H1 (cell line): ENCODE results near the gene CSE1L. TPM values are rescaled to one million over a fixed set of nuclear protein-coding genes. Genes with fewer than 3 reads are reported as not detected.

Experiments used
- CTCF ChIA-PET: fragments of 300-600 bp; sonication (Branson Sonifier 250); formaldehyde crosslinking; loops from one replicate; lab custom pipeline; 2021; ENCODE audit not compliant: partially characterized antibody; lab: Charles Lee
- POLR2A ChIA-PET: fragments of 300-600 bp; sonication (Branson Sonifier 250); formaldehyde crosslinking; loops from one replicate; lab custom pipeline; 2021; ENCODE audit warnings: inconsistent platforms; ENCODE audit not compliant: partially characterized antibody; lab: Charles Lee
- DNase-seq, 2 experiments: peaks; one replicate each; pipeline versions ENCODE4 v3.0.0 to v3.0.0-alpha.2; 2010 to 2022; ENCODE audit warnings: low spot score in 2 of 2, low read depth in 1 of 2, mixed read lengths in 1 of 2
- FAIRE-seq: peaks from 2 replicates; lab custom pipeline; 2011; peaks lifted over from hg19 to GRCh38; lab: Jason Lieb, UNC
- H2AFZ ChIP-seq: 2 replicates; pipeline ENCODE4 v1.8.1; 2012; ENCODE audit warnings: low read length, inconsistent platforms
- H2AK5ac ChIP-seq: 2 replicates; pipeline ENCODE4 v1.6.1; 2013; ENCODE audit warnings: low read depth, low read length
- H2BK120ac ChIP-seq: replicated peaks from 2 replicates; pipeline ENCODE3; 2013; ENCODE audit warnings: low read depth, low read length, inconsistent platforms
- H2BK12ac ChIP-seq: 2 replicates; pipeline ENCODE4 v1.6.1; 2013; ENCODE audit warnings: low read depth, low read length
- H2BK15ac ChIP-seq: 2 replicates; pipeline ENCODE4 v1.6.1; 2013; ENCODE audit warnings: low read length
- H2BK20ac ChIP-seq: 2 replicates; pipeline ENCODE4 v1.6.1; 2013; ENCODE audit warnings: low read length
- H2BK5ac ChIP-seq: 2 replicates; pipeline ENCODE4 v1.6.1; 2013; ENCODE audit warnings: low read depth, low read length
- H3K14ac ChIP-seq: 2 replicates; pipeline ENCODE4 v1.6.1; 2013; ENCODE audit warnings: inconsistent platforms; ENCODE audit not compliant: insufficient read length
- H3K18ac ChIP-seq: 2 replicates; pipeline ENCODE4 v1.6.1; 2013; ENCODE audit warnings: low read length; ENCODE audit errors: extremely low read depth
- H3K23ac ChIP-seq: 2 replicates; pipeline ENCODE4 v1.6.1; 2013; ENCODE audit warnings: inconsistent platforms; ENCODE audit not compliant: insufficient read length
- H3K23me2 ChIP-seq: 2 replicates; pipeline ENCODE4 v1.6.1; 2013; ENCODE audit warnings: low read depth, low read length
- H3K27ac ChIP-seq: 2 replicates; pipeline ENCODE4 v1.6.1; 2011; ENCODE audit warnings: low read depth, low read length, inconsistent platforms
- H3K27me3 ChIP-seq, 4 experiments: replicated peaks in 1 of 4; 1 replicate in 1 of 4; 2 replicates in 3 of 4; pipeline versions ENCODE4 v1.6.1 to v1.8.1; 2011 to 2013; ENCODE audit warnings: low read length in 3 of 4, mild to moderate bottlenecking in 3 of 4, inconsistent platforms in 2 of 4, mixed read lengths in 2 of 4, moderate library complexity in 1 of 4; ENCODE audit not compliant: control insufficient read depth in 3 of 4, insufficient read depth in 3 of 4; ENCODE audit errors: extremely low read depth in 1 of 4
- H3K36me3 ChIP-seq, 4 experiments: 2 replicates each; pipeline versions ENCODE4 v1.6.1 to v1.8.1; 2011 to 2013; ENCODE audit warnings: mild to moderate bottlenecking in 4 of 4, low read length in 3 of 4, moderate library complexity in 2 of 4, control low read depth in 1 of 4, inconsistent platforms in 1 of 4; ENCODE audit not compliant: insufficient read depth in 4 of 4, control insufficient read depth in 2 of 4
- H3K4ac ChIP-seq: replicated peaks from 2 replicates; pipeline ENCODE3; 2013; ENCODE audit warnings: low read length, low read depth, mixed read lengths, inconsistent platforms; ENCODE audit not compliant: insufficient read length
- H3K4me1 ChIP-seq, 4 experiments: replicated peaks in 1 of 4; 1 replicate in 1 of 4; 2 replicates in 3 of 4; pipeline versions ENCODE4 v1.6.1 to v1.8.1; 2011 to 2013; ENCODE audit warnings: low read length in 3 of 4, inconsistent platforms in 2 of 4, mixed read lengths in 1 of 4; ENCODE audit not compliant: insufficient read depth in 4 of 4, control insufficient read depth in 3 of 4
- H3K4me2 ChIP-seq, 2 experiments: 2 replicates each; pipeline versions ENCODE4 v1.6.1 to v1.8.1; 2011 to 2013; ENCODE audit warnings: low read depth in 2 of 2, low read length in 2 of 2, control low read depth in 1 of 2, inconsistent platforms in 1 of 2, mild to moderate bottlenecking in 1 of 2; ENCODE audit not compliant: insufficient read depth in 1 of 2
- H3K4me3 ChIP-seq, 4 experiments: fragments of 200-600, 300-600 bp in 1 of 4; sonication (generic), shearing (Covaris generic), sonication (Bioruptor Twin) in 1 of 4; 2 replicates each; pipeline versions ENCODE4 v1.5.1 to v1.8.1; 2011 to 2016; ENCODE audit warnings: low read length in 4 of 4, low read depth in 3 of 4, control low read depth in 2 of 4, inconsistent platforms in 2 of 4, mild to moderate bottlenecking in 2 of 4, mixed read lengths in 1 of 4, moderate library complexity in 1 of 4; ENCODE audit not compliant: insufficient read depth in 2 of 4; ENCODE audit errors: extremely low read depth in 1 of 4
- H3K56ac ChIP-seq: replicated peaks from 2 replicates; pipeline ENCODE3; 2013; ENCODE audit warnings: low read depth, mild to moderate bottlenecking, mixed read lengths, low read length, inconsistent platforms; ENCODE audit not compliant: insufficient read length
- H3K79me1 ChIP-seq: 2 replicates; pipeline ENCODE4 v1.6.1; 2013; ENCODE audit warnings: low read depth, low read length, control low read depth
- H3K79me2 ChIP-seq, 2 experiments: 2 replicates each; pipeline versions ENCODE4 v1.6.1 to v1.8.1; 2012 to 2013; ENCODE audit warnings: low read length in 2 of 2, mild to moderate bottlenecking in 2 of 2, inconsistent platforms in 1 of 2; ENCODE audit not compliant: insufficient read depth in 2 of 2, control insufficient read depth in 1 of 2
- H3K9ac ChIP-seq, 4 experiments: replicated peaks in 1 of 4; 1 replicate in 1 of 4; 2 replicates in 3 of 4; pipeline versions ENCODE4 v1.6.1 to v1.8.1; 2011 to 2013; ENCODE audit warnings: low read depth in 3 of 4, low read length in 3 of 4, control low read depth in 2 of 4, mild to moderate bottlenecking in 2 of 4, moderate library complexity in 2 of 4, inconsistent platforms in 1 of 4; ENCODE audit errors: extremely low read depth in 1 of 4
- H3K9me3 ChIP-seq, 2 experiments: 2 replicates each; pipeline versions ENCODE4 v1.6.1 to v1.8.1; 2012 to 2013; ENCODE audit warnings: mild to moderate bottlenecking in 2 of 2, moderate library complexity in 2 of 2, control low read depth in 1 of 2, inconsistent platforms in 1 of 2, low read depth in 1 of 2, low read length in 1 of 2, mixed read lengths in 1 of 2; ENCODE audit not compliant: insufficient read depth in 2 of 2
- H4K20me1 ChIP-seq, 2 experiments: replicated peaks in 1 of 2; 2 replicates each; pipeline versions ENCODE3 to v1.8.1; 2011 to 2013; ENCODE audit warnings: inconsistent platforms in 2 of 2, low read length in 2 of 2, mild to moderate bottlenecking in 1 of 2; ENCODE audit not compliant: insufficient read depth in 2 of 2, control insufficient read depth in 1 of 2
- H4K5ac ChIP-seq: 2 replicates; pipeline ENCODE4 v1.6.1; 2013; ENCODE audit warnings: low read length, low read depth, mixed read lengths, inconsistent platforms; ENCODE audit not compliant: insufficient read length
- H4K8ac ChIP-seq: 2 replicates; pipeline ENCODE4 v1.8.0; 2013; ENCODE audit warnings: mild to moderate bottlenecking, moderate library complexity, low read length, inconsistent platforms; ENCODE audit not compliant: insufficient read depth; ENCODE audit errors: extremely low read depth
- H4K91ac ChIP-seq: replicated peaks from 2 replicates; pipeline ENCODE3; 2013; ENCODE audit warnings: low read length, mixed read lengths, inconsistent platforms; ENCODE audit not compliant: insufficient read length
- ASH2L ChIP-seq: fragments of 200-600, 300-600 bp; sonication (generic); IDR thresholded peaks from one replicate; pipeline ENCODE4 v1.7.1; 2017; ENCODE audit warnings: low read length
- EZH2 ChIP-seq: fragments of 200-600 bp; sonication (generic); IDR thresholded peaks from 2 replicates; pipeline ENCODE4 v1.7.1; 2012; ENCODE audit warnings: low read depth, mild to moderate bottlenecking, moderate library complexity, low read length, inconsistent platforms; ENCODE audit not compliant: severe bottlenecking
- KDM4A ChIP-seq: IDR thresholded peaks from one replicate; pipeline ENCODE4 v1.7.1; 2012; ENCODE audit warnings: low read depth, mild to moderate bottlenecking, moderate library complexity, low read length, inconsistent platforms; ENCODE audit not compliant: severe bottlenecking
- RFX5 ChIP-seq: IDR thresholded peaks from 2 replicates; pipeline ENCODE4 v1.6.1; 2011; ENCODE audit warnings: low read depth, low read length, improper control_type of control experiment, borderline replicate concordance
- TAF1 ChIP-seq: IDR thresholded peaks from 2 replicates; pipeline ENCODE4 v1.6.1; 2011; ENCODE audit warnings: mild to moderate bottlenecking, low read depth, low read length
- TCF12 ChIP-seq: IDR thresholded peaks from 2 replicates; pipeline ENCODE4 v1.6.1; 2011; ENCODE audit warnings: low read depth, mild to moderate bottlenecking, low read length
- polyA plus RNA-seq, 7 experiments: library from polyadenylated mRNA; depleted of rRNA in 3 of 7; stranded (reverse) in 5 of 7; unstranded in 2 of 7; fragments of >200 nt in 5 of 7; fragments of 200-250 nt in 2 of 7; gene quantifications; 1 replicate in 5 of 7; 2 replicates in 1 of 7; 4 replicates in 1 of 7; pipeline versions ENCODE4 v1.2.1 to v1.2.3, GENCODE V29; 2011 to 2013; ENCODE audit warnings: missing spikeins in 2 of 7, mixed read lengths in 2 of 7
- total RNA-seq: library from RNA; stranded (reverse); fragmentation: NEBNext Ultra II Directional; extraction: Animal tissue kit (Norgen Biotek cat#: 25700); gene quantifications from 2 replicates; pipeline ENCODE4 v1.2.1, GENCODE V29; 2021

The CSE1L gene
- total and polyA plus RNA-seq, 2 of the 8 experiments (the other 6 are each of a cell fraction or from before 2014, with no cell fraction given) = 94.1 to 269 TPM

DNA sequence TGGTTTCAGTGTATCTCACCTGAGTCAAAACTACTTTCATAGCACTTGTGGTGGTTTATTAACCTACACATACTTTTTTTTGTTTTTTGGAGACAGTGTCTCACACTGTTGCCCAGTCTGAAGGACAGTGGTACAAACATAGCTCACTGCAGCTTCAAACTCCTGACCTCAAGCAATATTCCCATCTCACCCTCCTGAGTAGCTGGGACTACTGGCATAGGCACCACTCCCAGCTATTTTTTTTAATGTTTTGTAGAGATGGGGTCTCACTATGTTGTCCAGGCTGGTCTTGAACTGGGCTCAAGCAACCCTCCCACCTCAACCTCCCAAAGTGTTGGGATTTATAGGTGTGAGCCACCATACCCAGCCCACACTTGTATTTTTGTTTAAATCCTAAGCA is 92.3 kb downstream of the CSE1L start:
- Histone ChIP-seq H2BK15ac (no peak overlapping the region), H3K4me1 (peaks cover 0 to 2% (median 0%) of the 10 kb centered on the region in 4 experiments; a peak in 1 of 7 replicates), H2BK120ac (no peak overlapping the region), H3K9ac (no peak overlapping the region), H2BK20ac (no peak overlapping the region), H3K79me1 (no peaks in the 10 kb centered on the region), H3K23ac (no peak overlapping the region), H3K36me3 (peaks cover 0 to 8% (median 2%) of the 10 kb centered on the region in 4 experiments; a peak in 5 of 8 replicates), H3K27ac (no peak overlapping the region), H3K14ac (no peak overlapping the region), H4K91ac (no peak overlapping the region), H2AK5ac (no peak overlapping the region), H3K4ac (no peak overlapping the region), H3K27me3 (no peaks in the 10 kb centered on the region), H2AFZ (no peak overlapping the region), H3K9me3 (no peaks in the 10 kb centered on the region), H3K4me3 (no peak overlapping the region), H3K4me2 (no peak overlapping the region), H4K5ac (no peak overlapping the region), H4K20me1 (peaks cover 3 to 4% of the 10 kb centered on the region in 2 experiments), H4K8ac (no peak overlapping the region), H3K18ac (no peak overlapping the region), H3K23me2 (0 out of 2 replicates have a peak, but pooled peaks cover 2% of the 10 kb centered on the region), H3K56ac (no peak overlapping the region), H2BK12ac (no peak overlapping the region), H3K79me2 (peaks cover 0 to 8% of the 10 kb centered on the region in 2 experiments; a peak in 2 of 4 replicates), H2BK5ac (no peak overlapping the region)
- no peak for DNase-seq
- CTCF ChIA-PET = interaction anchor here (0.6 to 5.4 kb wide), 6 partner anchors 8 to 102 kb away, joined by 3 to 23 read pairs (median 4); no protein-coding TSS in a partner anchor
- POLR2A ChIA-PET = interaction anchor here (0.6 to 0.7 kb wide), 2 partner anchors 43 to 101 kb away, joined by 3 to 4 read pairs; no protein-coding TSS in a partner anchor
- no peak for FAIRE-seq
- no peak for TF ChIP-seq EZH2
- no peak for TF ChIP-seq KDM4A
- no peak for TF ChIP-seq TAF1
- no peak for TF ChIP-seq ASH2L
- no peak for TF ChIP-seq TCF12
- no peak for TF ChIP-seq RFX5
